GM21737 (cell line): ENCODE measurements around the gene TCTN1.
"Not testable (repeated sequence)": the region's sequence is repeated elsewhere in the genome, so short reads cannot be mapped to it uniquely, and the experiment has no call there.

Experiments used
- ATAC-seq: cut with Tn5 transposase; IDR thresholded peaks from one replicate; pipeline ENCODE4 v1.9.1; 2021; ENCODE audit warnings: mild to moderate bottlenecking, moderate library complexity; ENCODE audit not compliant: unreplicated experiment

TCTN1 gene

GRCh38 chr12:110585231-110585799, 28.6 kb upstream of the TCTN1 start:
- no peak for ATAC-seq

- ATAC-seq, result not testable (repeated sequence)
Measured at GRCh38 chr12:110587102-110587501, 26.8 kb upstream of the TCTN1 start.

DNA sequence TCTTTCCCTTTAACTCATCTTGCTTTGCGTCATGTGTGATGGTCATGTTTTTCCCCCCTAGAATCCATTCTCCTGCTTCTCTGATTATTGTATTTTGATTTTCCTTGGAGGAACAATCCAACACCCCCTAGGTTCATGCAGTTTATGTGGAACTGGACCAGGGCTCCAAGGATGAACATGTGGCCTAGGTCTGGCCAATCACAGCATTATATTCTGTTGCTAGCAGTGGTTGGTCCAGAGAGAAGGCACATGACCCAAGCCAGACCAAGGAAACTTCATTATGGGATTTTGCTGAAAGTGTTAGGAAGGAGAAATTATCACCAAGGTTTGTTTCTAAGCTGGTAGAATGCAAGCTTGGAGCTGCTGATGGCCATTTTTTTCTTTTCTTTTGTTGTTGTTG, 23.9 kb upstream of the TCTN1 start:
- ATAC-seq, result no peak

DNA sequence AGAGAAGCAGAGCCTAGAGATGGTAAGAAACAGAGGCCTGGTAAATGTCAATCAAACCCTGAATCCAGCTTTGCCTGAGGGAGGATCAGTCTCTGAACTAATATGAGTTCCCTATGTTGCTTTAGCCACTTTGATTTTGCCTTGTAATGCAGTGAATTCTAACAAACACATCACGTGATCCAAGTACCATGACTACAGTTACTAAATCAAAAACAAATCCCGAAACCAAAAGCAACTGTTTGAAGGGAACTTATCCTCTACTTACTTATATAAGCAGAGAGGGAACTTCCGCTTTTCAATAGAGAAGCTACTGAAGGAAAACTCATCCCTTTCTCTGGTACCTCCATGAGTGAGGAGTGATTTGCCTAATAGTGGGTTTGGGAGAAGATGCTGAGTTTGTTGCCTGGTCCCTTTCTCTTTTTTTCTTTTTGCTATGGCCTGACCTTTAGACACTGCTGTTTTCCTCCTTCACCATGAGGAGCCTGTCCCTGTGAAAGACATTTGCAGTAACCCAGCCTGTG, 23.1 kb upstream of the TCTN1 start:
- ATAC-seq, result peak; percentile 80

DNA sequence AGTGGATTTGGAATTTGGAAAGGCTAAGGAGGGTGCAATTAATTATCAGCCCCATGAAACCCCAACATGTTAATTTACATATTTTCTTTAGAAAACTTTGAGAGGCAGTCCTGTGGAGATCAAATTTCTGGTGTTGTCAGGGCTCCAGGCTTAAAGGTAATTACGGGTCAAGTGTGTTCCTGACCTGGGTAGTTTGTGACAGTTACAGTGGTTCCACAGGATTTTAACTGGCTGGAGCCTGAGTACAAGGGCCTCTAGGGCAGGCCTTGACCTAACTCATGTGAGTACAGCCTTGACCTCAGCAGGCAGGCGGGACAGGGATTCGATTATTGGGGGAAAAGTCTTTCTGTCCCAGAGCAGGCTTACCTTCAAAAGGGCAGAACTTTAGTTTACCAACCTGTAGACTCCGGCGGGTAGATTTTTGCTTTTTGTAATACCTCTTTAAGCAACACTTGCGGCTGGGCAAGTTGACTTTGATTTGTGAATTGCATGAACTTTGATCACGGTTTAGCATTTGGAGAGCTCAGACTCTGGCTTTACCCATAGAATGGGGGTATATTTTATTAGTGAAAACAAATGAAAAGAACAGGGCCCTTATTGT, 22.4 kb upstream of the TCTN1 start:
- no peak for ATAC-seq

DNA sequence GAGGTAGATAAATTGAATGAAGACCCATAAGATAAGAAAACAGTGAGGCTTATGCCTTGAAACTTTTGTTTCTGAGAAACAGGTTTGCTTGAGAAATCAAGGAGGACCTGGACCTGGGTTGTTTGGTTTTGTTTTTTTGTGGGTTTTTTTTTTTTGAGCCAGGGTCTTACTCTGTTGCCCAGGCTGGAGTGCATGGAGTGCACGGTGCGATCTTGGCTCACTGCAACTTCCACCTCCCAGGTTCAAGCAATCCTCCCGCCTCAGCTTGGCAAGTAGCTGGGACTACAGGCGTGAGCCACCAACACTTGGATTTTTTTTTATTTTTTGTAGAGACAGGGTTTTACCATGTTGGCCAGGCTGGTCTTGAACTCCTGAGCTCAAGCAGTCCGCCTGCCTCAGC, 21.9 kb upstream of the TCTN1 start:
- no peak for ATAC-seq

DNA sequence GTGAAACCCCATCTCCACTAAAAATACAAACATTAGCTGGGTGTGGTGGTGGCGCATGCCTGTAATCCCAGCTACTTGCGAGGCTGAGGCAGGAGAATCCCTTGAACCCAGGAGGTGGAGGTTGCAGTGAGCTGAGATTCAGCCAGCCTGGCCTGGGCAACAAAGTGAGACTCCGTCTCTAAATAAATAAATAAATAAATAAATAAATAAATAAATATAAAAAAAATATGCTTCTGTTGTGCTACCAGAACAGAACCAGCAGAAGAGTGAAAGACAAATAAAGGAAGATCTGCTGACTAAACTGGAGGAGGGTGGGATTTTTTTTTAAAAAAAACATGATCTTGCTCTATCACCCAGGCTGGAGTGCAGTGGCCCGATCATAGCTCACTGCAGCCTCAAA, 21.0 kb upstream of the TCTN1 start:
- not testable (repeated sequence) for ATAC-seq

DNA sequence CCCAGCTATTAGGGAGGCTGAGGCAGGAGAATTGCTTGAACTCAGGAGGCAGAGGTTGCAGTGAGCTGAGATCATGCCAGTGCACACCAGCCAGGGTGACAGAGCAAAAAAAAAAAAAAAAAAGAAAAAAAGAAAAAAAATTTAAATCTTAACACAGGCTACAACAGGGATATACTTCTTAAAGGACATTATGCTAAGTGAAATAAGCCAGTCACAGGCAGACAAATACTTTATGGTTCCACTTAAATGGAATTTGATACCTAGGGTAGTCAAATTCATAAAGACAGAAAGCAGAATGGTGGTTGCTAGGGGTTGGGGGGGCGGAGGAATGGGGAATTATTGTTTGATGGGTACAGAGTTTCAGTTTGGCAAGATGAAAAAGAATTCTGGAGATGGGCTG, 16.0 kb upstream of the TCTN1 start:
- no peak for ATAC-seq

DNA sequence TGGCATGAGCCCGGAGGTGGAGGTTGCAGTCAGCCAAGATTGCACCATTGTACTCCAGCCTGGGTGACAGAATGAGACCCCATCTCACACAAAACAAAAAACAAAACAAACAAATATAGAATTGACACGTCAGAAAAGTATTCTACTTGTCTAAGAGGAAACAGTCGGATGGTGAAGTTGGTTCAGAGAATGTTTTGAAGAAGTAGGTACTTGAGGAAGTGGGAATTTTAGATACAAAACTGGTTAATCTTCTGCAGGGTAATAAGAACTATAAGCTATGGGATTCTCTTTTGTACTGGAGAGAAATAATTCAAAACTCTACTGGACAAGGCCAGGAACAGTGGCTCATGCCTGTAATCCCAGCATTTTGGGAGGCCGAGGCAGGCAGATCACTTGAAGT, 14.6 kb upstream of the TCTN1 start:
- ATAC-seq, result no peak

DNA sequence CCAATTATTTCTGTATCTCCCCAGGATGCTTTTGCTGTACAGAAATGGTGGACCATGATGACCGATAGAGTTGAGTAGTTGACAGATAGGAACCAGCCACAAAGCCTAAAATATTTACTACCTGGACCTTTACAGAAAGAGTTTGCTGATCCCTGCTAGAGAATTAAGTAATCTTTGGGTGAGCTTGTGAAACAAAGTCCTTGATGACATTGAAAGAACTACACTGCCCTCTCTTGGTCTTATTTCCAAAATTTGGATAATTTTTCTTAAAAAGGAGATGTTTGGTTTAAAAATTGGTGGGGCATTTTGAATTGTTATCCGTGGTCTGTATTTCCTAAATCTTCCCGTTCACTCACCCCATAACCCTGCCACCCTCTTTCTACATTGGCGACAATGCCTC, 13.7 kb upstream of the TCTN1 start:
- ATAC-seq, result no peak

DNA sequence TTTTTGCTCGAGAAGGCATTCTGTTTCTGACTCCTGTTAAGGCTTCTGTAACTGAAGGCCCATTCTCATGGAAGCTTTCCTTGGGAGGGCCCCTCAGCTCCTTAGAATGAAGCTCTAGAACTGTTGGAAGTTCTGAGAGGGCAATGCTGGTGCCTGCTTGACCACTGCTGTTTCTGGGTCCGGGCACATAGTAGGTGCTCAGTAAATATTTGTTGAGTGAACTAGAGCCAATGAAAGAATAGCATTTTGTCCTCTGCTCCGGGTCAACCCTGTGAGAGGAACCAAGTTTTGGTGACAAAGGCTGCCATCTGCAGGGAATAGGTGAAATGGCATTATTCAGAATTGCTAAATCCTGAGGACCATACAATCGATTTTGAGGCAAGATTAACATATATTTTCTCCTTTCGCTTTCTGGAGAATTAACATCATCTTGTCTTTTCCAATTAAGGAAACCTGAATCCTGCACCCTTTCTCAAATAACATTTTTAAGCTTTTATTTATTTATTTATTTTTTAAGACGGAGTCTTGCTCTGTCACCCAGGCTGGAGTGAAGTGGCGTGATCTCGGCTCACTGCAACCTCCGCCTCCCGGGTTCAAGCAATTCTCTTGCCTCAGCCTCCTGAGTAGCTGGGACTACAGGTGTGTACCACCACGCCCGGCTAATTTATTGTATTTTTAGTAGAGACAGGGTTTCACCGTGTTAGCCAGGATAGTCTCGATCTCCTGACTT, 11.7 kb upstream of the TCTN1 start:
- peak; percentile 58 for ATAC-seq

- no peak for ATAC-seq
Measured at GRCh38 chr12:110606253-110606611, 7.7 kb upstream of the TCTN1 start.

DNA sequence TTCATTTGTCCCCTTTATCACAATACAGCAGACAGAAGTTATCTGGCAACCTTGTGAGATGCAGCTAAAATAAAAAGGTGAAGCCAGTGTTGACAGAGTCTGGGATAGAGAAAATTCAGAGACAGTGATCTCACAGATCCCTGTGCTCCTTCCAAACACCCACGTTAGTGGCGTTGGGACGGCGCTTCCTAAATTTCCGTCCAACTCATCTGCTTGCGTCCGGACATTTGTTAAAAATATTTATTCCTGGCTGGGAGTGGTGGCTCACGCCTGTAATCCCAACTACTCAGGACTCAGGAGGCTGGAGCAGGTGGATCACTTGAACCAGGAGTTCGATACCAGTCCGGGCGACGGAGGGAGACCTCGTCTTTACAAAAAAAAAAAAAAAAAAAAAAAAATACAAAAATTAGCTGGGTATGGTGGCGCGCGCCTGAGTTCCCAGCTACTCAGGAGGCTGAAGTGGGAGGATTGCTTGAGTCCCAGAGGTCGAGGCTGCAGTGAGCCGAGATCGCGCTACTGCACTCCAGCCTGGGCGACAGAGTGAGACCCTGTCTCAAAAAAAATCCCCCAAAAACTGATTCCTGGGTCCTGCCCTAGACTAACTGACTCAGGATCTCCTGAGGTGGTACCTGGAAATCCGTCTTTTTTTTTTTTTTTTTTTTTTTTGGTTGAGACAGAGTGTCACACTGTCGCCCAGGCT, 708 bp upstream of the TCTN1 start:
- ATAC-seq, result no peak

DNA sequence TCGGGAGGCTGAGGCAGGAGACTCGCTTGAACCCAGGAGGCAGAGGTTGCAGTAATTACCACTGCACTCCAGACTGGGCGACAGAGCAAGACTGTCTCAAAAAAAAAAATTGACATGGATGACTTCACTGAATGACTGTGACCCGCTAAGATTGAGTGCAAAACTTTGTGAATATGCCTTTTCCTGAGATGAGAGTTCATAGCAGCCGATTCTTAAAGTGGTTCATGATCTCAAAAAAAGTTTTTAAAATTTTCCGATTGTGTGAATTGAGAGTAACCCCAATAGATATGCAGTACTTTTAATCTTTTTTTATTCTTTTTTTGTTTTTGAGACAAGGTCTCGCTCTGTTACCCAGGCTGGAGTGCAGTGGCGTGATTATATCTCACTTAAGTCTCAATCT, 1.2 kb downstream of the TCTN1 start:
- no peak for ATAC-seq

- ATAC-seq, result no peak
Measured at GRCh38 chr12:110616471-110617115, 2.7 kb downstream of the TCTN1 start.

DNA sequence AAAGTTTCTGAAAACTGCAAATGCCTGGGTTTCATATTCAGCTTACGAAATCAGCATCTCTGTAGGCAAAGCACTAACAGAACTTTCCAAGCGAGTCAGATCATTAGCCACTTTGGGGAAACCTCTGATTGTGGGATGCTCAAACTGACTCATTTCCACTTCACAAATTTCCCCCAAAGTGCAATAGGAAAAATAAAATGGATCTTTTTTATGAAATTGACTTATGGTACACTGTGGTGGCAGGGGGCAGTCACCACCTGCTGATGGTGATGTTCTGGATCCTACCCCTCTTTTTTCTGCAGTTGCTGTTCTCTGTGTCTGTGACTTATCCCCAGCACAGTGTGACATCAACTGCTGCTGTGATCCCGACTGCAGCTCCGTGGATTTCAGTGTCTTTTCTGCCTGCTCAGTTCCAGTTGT, 5.6 kb downstream of the TCTN1 start:
- ATAC-seq, result no peak

GRCh38 chr12:110622582-110622981, 8.7 kb downstream of the TCTN1 start:
- no peak for ATAC-seq

GRCh38 chr12:110627500-110628195, 13.7 kb downstream of the TCTN1 start:
- no peak for ATAC-seq

DNA sequence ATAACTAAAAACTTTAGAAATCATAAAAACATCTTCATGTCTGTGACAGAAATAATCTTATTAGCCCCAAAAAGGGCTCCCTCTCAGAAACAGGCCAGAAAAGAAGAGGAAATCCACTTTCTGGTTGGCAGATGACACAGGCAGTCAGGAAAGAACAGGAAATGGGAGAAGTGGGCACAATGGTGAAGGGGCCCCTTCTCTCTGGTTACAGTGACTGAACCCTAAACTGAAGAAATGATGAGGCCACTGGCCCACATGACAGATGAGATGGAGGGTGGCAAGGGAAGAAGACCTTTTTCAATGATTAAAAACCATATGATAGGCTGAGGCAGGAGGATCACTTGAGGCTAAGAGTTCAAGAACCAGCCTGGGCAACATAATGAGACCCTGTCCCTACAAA, 21.1 kb downstream of the TCTN1 start:
- ATAC-seq, result no peak

GRCh38 chr12:110636516-110636915, 22.6 kb downstream of the TCTN1 start:
- ATAC-seq, result no peak
